SHP77 treated with DMSO at 0.1 percent for 48 hours (cell line): ENCODE data around the gene STAT6.
A peak's percentile ranks its signal among the peaks of the same experiment; 100 is the strongest.
"Not testable (repeated sequence)": the region's sequence is repeated elsewhere in the genome, so short reads cannot be mapped to it uniquely, and the experiment has no call there.

Experiments
- DNase-seq: peaks from one replicate; lab custom pipeline; 2025; lab: John Stamatoyannopoulos, UW

Gene STAT6

GRCh38 chr12:57127101-57127725, 16.1 kb upstream of the STAT6 start:
- DNase-seq = no peak

DNA sequence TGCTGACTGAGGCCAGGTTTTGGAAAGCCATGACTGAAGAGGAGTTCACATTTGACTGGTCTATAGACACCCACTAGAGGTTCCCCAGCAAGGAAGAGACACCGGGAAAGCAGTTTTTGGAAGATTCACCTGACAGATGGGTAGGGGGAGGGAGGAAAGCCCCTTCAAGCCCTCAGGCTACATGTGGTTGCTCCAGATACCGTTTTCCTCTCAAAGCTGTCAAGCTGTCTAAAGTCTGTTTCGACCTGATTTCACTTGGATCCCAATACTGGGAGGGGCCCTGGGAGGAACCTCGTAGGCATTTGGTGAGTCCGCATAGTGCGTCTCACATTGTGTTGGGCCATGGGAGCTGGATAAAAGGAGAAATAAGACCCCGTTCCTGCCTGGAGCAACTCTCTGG, 15.4 kb upstream of the STAT6 start:
- no peak for DNase-seq

DNA sequence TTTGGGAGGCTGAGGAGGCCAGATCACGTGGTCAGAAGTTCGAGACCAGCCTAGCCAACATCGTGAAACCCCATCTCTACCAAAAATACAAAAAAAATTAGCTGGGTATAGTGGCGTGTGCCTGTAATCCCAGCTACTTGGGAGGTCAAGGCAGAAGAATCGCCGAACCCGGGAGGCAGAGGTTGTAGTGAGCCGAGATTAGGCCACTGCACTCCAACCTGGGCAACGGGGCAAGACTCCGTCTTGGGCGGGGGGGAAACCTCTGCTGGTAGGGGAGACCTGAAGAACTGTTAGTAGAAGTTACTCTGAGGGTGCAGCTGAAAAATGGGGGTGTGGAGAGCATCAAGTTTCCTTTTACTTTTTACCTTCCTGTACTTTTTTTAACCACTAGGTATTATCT, 14.9 kb upstream of the STAT6 start:
- no peak for DNase-seq

DNA sequence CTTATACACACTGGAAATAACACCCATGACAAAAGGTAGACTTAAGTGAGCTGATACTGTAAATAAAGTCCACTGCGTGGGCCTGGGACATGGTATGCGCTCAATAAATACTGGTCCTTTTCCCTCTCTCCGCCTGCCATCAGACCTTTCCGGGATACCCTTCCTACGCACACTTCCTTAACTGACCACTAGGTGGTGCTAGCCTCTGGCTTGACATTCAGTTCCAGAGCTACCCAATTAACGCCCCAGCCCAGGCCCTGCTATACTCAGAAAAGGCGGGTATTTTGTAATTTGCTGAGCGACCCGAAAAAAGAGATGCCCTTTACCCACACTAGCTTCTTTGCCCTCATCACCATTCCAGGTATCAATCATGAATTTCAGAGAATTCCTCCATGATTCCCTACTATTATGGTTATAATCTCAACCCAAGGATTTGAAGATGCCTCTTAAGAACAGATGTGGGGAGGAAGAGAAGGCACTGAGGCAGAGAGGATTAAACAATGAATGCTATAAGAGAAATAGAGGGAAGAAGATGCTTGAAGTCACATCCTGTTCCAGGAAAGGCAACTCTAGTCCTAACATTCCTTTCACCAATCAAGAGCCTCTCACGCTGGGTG, 13.2 kb upstream of the STAT6 start:
- peak; percentile 17 for DNase-seq

DNA sequence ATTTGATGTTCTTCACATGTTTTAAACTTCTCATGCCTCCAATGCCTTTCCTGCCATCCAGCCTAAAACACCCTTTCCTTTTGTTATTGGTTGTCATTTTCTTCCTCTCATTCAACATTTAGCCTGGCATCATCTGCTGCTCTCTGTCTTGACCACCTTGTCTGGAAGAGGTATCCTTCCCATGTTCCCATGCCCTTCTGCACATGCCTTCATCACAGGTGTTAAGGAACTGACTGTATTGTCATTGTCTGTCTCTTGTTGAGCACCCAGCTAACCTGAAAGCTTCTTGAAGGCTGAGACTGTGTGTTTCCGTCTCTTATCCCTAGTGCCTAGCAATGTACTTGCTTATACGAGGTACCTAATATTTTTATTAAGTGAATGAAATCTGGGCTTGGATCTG, 12.7 kb upstream of the STAT6 start:
- DNase-seq = no peak

DNA sequence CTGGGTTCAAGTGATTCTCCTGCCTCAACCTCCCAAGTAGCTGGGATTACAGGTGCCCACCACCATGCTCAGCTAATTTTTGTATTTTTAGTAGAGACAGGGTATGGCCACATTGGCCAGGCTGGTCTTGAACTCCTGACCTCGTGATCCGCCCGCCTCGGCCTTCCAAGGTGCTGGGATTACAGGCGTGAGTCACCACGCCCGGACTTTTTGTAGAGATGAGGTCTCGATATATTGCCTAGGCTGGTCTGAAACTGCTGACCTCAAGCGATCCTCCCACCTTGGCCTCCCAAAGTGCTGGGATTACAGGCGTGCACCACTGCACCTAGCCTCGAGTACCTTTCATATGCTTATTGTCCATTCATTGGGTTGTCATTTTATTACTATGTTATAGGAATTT, 9.6 kb upstream of the STAT6 start:
- DNase-seq = not testable (repeated sequence)

DNA sequence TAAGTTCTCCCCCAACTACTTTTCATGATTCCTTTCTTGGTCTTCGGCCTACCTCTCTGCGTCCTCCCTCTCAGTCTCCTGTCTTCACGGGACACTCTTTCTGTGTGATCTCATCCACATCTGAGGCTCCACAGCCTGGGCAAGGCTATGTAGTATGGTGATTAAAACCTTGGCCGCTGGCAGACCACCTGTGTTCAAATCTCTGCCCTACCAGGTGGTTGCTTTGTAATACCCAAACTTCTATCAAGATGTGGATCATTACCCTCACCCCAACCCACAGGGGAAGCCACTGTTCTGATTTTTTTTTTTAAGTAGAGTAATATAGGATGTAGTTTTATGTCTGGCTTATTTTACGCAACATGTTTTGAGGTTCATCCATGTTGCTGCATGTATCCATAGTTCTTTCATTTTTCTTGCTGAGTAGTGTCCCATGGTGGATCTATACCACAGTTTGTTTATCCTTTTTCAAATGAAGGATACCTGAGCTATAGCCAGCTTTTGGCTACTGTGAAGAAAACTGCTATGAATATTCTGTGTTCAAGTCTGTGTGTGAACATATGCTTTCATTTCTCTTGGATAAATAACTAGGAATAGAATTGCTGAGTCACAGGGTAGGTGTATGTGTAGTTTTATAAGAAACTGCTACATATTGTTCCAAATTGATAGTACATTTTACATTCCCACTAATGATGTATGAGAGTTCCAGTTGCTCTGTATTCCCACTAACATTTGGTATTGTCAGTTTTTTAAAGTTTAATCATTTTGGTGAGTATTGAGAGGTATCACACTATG, 8.3 kb upstream of the STAT6 start:
- no peak for DNase-seq

- DNase-seq = no peak
These were observed 7.6 kb upstream of the STAT6 start for GRCh38 chr12:57118711-57119271.

DNA sequence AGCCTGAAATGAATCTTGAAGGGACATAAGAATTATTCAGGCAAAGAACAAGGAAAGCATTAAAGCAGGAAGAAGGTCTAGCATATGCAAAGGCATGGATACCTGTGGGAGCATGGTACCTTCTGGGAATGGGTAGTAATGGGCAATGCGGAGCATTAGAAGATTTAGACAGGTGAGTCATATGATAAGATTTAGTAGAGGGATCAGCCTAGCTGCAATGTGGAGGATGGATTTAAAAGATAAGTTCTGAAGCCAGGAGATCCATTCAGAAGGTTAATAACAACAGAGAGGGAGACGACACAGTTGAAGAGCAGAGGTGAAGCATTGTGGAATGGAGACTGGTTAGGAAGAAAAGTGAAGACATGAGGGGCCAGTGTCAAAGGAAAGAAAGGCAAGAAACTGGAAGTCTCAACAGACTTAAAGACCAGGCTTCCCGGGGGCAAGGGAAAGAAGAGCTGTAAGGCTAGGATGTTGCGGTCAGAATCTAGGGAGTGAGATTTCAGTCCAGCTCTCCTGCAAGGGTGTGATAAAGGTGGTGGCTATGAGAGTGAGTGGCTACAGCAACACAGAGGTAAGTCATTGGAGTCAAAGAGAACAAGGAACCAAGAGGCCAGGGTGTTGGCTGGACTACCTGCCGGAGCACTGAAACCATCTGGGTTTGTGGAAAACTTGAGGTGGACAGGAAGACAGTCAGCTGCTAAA, 5.6 kb upstream of the STAT6 start:
- DNase-seq = no peak

- peak; percentile 33 for DNase-seq
These were observed 1.5 kb upstream of the STAT6 start for GRCh38 chr12:57112492-57113294.

DNA sequence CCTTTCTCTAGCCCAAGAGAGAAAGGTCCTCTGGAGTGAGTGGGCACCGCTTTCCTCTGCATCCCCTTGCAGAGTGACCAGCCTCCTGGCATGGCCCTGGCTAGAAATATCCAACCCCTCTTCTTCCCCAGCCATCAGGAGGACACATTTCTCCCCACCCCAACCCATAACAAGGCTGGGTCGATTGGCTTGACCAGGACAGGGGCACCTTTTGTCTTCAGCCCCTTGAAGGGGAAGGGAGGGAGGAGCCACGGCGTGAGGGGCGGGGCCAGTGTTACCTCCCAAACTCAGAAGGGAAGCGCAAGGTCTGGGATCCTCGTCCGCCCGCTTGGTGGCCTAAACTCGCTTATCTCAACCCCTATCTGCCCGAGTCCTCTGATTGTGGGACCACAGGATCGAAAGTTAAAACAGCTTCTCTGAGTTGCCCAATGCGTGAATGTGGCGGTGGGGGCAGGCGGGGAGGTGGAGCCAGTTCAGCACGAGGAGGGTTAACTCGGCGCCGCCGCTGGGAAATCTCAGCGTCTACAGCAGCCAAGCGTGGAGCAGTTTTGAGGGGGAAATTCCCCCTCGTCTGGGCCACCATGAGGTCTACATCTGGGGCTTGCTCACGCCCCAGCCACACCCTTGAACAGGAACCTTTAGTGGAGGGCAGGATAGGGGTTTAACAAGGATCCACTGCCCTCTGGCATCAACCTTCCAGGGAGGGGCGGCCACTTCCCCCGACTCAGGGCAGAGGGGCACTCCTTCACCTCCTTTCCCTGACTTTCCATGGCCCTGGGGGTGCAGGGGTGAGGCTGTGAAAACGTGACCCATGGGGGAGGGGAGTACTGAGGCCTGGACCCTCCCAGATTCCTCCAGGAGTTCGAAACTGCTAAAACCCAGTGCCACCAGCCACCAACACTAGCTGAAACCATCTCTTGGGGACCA, 795 bp downstream of the STAT6 start:
- no peak for DNase-seq

DNA sequence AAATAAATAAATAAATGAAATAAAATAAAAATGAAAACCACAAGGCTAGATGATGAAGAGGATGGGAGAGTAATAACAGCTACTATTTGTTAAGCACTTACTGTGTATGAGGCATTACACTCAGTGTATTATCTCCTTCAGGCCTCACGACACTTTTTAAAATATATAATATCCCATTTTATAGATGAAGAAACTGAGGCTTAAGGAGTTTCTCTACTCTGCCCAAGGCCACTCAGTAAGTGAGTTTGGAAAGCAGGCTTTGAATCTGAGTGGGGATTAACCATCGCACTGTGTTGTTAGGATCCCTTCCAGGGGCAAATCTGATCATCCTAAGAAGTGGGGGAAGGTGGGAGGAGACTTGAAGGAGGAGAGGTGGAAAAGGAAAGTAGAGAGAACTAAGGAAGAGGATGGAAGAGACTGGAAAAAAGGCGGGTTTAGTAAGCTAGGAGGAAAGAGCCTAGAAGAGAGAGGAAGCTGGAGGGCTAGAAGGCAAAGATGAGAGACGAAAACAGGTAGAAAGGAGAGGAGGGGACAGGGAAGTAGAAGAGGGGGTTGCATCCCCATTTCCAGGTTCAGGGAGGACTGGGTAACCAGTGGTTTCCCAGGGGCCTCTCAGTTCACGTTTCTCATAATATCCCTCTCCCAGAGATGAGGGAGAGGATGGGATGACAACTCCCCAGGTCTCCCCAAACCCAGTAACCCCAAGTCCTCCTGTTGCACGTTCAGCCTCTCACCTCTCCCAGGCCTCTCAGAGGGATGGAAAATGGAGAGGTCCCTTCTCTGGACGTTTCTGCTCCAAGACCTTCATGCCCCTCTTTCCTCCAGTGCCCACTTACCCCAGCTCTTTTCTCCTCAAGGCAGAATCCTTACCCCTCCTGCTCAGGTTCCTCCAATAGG, 1.7 kb downstream of the STAT6 start:
- no peak for DNase-seq

- DNase-seq = no peak
These were observed 3.6 kb downstream of the STAT6 start for GRCh38 chr12:57107456-57108155.

- DNase-seq = no peak
These were observed 5.0 kb downstream of the STAT6 start for GRCh38 chr12:57106021-57106708.

GRCh38 chr12:57105011-57105753, 6.0 kb downstream of the STAT6 start:
- no peak for DNase-seq

DNA sequence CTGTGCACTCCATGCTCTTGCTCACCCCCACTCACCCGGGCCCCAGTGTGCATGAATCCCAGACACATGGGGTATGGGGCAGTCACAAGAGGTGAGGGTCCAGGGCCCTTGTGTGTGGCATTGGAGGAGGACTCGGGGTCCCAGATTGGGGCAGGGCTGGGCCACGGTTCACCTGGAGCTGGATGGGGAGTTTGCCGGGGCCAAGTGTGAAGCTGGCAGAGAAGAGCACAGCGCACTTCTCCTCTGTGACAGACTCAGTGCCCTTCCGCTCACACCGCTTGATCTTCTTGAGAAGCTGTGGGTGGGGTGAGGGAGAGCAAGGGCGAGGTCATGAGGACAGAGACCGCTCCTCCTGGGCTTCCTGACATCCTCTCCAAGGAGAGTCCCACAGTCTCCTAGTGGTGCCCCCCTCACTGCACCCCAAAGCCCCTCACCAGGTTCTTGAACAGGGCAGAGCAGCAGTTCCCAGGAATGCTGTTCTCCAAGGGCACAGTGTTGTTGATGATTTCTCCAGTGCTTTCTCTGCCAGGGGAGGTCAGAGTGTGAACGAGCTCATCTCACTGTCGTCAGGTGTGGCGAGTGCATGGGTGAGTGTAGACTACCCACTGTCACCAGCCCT, 6.8 kb downstream of the STAT6 start:
- no peak for DNase-seq

- no peak for DNase-seq
These were observed 7.3 kb downstream of the STAT6 start for GRCh38 chr12:57103856-57104255.
